Activated CD4-positive, alpha-beta T cell treated with anti-CD3 and anti-CD28 coated beads, Interleukin-2, amount 50 U/mL, for 24 hours (primary cell): ENCODE results near the gene WASL.
A peak's percentile ranks its signal among the peaks of the same experiment; 100 is the strongest.
"Not testable (repeated sequence)": the region's sequence is repeated elsewhere in the genome, so short reads cannot be mapped to it uniquely, and the experiment has no call there.

ENCODE experiments used
- DNase-seq, 2 donors: peaks; one replicate each; pipeline ENCODE4 v3.0.0-alpha.2; 2020; ENCODE audit warnings: low read depth in 1 of 2, low spot score in 1 of 2

The WASL gene

DNA sequence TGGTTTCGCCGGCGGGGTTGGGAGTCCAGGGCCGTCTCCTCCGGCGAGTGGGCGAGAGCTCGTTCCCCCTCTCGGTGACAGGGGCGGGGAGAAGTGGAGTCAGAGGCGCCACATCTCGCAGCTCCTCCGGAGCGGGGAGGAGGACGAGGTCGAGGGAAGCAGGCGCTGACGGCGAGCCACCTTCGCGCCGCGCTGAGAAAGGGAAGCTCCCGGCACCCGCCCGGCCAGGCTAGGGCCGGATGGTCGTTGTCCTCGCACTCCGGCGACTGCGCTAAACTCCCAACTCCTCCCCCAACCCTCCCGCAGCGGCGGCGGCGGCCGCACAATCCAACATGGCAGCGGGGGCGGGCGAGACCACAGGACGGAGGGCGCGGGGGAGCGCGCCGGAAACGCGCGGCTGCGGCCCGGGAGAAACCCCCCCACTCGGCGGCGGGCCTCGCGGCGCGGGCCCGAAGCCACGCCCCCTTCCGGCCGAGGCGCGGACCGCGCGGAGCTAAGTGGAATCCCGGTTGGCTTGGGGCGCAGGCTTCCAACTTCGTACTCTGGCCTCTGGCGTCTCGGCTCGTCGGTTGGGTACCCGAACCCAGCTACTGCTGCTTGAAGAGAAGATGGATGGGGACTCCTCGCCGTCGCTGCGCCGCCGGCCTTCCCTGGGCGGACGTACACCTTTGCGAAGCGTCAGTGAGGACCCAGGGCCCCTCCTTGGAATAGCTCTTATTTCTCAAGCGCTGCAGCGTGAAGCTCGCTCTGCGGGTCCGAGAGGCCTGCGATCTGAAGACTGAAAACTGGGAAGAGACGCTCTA, at the start of gene WASL:
TSS of gene WASL (minus strand) at position 270 of the 803 bp plus-strand sequence. CDS start at position 1, 269 bp downstream.
- peak; percentile 74 to 82 for DNase-seq

DNA sequence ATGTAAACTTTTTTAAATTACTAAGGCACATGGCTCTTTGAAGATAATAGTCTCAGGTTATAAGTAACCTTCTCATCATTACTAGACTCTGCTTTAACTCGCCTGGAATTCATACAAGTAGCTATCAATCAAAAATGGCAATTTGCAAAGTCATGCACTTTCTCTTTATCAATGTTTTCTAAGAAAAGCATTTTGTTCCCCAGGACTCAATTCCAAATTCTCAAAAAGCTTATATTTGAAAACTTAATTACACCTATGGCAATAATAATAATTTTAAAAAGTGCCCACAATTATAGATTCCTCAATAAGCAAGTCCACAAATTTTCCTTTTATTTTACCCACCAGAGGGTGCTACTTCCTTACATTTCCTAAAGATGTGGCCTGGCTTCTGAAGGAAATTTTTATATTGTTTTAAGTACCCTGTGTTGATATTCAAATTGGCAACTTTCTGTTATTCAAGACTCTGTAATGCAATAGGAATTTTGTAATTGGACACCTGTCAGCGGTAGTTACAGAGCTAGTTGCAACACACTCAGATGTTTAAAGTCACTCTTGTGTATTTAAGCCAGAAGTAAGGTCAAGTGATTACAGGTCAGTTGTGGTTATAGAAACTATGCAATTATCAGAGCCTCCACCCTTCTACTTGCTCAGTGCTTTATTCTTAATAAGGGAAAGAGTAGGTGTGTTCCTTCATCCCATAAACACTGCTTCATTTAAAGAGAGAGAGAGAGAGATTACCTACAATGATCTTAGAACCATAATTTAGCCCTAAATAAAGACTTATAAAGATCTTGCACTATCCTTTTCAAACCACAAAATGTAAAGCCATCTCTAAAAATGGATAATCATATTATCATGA, 49.1 kb upstream of the WASL start:
- no peak for DNase-seq

DNA sequence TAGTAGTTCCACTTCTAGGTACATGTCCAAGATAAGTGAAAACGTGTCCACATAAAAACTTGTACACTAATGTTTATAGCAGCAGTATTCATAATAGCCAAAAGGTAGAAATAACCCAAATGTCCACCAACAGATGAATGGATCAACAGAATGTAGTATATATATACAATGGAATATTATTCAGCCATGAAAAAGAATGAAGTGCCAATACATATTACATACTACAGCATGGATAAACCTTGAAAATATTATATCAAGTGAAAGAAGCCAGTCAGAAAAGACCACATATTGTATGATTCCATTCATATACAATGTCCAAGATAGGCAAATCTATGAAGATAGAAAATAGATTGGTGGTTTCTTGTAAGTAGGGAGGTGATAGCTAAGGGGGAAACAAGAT, 47.8 kb upstream of the WASL start:
- no peak for DNase-seq

DNA sequence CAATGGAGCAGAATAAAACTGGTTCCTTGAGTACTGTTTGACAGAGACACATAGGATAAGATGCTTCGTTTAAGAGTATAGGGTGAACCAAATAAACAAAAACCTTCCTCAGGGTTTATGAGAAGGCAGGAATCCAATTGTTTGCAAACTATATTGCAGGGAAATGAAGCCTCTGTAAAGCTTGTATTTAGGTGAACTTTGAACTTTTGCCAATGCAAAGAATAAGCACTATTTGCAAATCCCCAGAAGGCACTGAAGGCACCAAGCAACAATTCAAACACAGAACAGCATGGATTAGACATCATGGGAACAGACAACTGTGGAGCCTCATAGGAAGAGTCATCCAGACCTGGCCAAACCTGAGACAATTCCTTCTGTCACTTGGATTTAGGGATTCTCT, 47.1 kb upstream of the WASL start:
- DNase-seq, result no peak

DNA sequence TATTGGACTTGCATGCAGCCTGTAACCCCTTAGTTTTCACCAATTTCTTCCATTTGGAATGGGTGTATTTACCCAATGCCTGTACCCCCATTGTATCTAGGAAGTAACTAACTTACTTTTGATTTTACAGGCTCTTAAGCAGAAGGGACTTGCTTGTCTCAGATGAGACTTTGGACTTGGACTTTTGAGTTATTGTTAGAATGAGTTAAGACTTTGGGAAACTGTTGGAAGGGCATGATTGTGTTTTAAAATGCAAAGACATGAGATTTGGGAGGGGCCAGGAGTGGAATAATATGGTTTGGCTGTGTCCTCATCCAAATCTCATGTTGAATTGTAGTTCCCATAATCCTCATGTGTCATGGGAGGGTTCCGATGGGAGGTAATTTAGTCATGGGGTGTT, 46.3 kb upstream of the WASL start:
- DNase-seq, result not testable (repeated sequence)

DNA sequence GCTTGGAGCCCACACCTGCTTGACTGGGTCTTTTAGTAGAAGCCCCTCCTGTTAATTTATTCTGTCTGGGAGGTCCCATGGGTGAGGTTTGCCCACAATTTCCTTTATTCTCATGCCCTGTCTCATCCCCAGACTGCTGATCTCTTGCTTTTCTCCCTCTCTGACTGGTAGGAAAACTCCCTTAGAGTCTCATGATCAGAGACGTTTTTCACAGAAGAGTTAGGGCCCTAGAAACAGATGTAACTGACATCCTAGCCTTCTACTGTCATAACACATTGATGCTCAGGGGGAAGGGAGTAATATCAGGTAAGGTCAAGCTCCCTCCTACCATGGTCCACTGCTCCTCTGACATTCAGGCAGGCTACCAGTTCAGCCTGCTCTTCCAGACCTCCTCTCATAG, 43.7 kb upstream of the WASL start:
- no peak for DNase-seq

DNA sequence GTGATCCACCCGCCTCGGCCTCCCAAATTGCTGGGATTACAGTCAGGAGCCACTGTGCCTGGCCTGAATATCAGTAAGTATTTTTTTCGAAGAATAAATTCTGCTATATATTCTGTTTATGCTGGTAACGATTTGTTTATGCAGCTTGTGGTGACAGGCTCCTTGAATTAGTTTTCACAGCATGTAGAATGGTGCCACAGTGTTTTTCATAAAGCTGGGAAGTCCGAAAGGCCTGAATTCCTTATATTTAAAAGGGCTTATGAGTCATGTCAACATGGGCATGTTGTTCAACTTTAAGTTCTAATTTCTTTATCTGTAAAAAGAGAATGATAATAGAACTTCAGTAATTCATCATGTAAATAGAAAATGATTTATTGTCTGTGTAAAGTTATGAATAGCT, 42.2 kb upstream of the WASL start:
- DNase-seq, result no peak

DNA sequence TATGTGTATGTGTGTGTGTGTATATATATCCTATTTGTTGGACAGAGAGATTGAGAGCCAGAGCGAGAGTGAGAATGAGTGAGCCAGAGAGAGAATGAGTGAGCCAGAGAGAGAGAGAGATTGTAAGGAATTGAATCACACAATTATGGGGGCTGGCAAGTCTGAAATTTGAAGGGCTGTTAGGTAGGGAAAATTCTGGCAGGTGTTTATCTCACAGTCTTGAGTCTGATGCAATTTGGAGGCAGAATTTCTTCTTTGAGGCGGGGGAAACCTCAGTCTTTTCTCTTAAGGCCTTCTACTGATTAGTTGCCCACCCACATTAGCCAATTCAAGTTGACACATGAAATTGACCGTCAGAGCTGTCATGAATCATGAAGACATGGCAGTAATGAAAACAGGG, 41.0 kb upstream of the WASL start:
- DNase-seq, result no peak

DNA sequence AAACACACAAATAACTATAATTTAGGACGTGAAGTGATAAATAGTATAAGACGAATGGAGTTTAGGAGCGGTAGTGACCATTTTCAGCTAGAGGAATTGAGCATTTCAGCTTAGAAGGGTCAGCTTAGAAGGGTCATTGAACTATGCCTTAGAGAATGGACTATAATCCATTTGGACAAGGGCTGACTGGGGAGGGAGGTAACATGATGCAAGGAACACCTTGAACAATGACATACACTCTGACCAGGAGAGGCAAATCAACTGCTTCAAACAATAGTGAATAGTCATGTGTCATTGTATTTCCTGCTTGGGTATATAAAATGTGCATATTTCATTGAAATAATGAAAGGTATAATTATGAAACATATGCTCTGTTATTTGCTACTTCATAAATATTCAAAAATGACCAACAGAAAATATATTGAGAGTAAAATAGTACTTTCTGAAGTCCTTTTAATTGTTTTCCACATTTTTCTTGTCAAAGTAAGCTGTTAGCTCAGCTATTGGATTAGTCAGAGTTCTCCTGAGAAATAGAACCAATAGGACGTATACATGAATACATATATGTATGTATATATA, 40.5 kb upstream of the WASL start:
- no peak for DNase-seq

DNA sequence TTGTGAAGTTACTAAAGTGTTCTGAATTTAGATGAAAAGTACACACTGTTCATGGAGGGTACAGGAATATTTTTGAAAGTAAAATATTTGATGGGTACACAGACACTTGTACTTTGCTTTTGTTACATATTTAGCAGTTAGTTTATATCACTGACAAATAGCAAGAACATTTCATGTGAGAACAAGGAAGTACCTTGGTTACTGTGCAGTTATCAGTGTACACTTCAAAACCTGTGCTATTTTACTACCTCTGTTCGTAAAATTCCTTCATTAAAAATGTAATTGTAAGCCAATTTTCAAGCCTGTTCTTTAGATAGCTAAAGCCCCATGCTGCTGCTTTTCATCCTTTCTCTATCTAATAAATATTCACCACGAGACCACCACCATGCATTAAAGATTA, 39.8 kb upstream of the WASL start:
- DNase-seq, result no peak

DNA sequence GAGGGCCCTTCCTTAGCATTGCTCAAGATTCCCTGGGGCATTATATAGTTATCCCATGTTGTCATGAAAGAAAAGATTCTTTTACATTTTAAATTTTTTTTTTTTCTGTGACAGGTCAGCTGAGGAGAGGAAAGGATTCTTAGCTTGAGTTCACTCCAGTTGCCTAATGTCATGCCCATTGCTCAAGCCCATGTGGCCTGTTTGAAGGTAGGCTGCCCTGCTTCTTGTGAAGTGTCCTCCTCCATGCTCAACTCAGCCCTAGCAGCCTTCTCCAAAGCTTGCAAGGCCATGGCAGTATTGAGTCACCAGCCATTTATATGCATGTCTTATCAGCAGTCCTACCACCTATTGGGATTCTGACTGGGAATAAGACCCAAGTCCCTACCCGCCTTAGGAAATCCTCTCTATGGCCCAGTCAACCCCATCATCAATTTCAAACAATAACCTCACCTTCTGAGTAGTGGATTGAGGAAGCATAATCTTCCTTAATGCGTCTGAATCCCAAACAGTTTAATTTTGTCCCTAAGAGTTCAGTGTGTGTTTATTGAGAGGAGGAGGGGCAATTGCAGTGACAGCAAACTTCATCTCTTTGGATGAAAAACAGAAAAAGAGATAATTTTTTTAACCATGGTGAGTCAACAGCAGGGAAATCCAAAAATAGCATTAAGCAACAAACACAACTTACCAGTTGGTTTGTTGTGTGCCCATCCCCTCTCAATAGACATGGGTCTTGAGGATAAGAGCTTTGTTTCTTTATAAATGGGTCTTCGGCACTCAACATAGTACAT, 38.6 kb upstream of the WASL start:
- DNase-seq, result no peak

DNA sequence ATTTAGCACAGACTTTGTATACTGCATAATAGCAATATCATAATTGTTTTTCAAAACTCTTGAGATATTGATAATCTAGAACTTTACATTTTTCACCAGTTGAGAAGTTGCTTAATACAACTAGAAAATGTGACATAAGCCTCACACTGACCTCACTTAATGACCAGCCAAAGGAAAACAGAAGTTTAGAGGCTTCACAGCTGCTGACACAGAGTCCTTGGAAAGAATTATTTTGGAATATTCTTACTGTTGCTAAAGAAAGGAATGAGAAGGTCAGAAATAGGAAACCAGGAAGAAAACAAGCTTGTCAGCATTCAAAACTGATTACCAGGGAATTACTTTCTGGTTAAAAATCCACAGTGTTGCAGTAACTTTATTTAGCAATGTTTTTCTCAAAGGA, 35.5 kb upstream of the WASL start:
- no peak for DNase-seq

DNA sequence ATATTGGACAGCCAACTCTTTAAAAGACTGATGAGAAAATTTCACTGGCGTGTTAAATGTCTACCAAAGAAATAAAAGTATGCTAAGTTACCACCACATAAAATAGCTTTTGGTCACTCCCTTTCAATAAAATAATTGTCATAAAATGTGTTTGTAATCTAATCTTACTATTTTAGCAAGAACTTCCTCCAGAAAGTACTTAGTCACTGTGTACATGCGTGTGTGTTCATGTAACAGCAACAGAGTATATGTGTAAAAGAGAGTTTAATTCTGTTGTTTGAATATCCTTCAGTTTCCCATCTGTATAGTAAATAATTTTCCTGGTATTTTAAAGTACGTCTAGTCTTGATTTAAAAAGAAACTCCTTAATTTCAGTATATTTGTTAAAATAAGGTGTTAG, 35.0 kb upstream of the WASL start:
- DNase-seq, result no peak

DNA sequence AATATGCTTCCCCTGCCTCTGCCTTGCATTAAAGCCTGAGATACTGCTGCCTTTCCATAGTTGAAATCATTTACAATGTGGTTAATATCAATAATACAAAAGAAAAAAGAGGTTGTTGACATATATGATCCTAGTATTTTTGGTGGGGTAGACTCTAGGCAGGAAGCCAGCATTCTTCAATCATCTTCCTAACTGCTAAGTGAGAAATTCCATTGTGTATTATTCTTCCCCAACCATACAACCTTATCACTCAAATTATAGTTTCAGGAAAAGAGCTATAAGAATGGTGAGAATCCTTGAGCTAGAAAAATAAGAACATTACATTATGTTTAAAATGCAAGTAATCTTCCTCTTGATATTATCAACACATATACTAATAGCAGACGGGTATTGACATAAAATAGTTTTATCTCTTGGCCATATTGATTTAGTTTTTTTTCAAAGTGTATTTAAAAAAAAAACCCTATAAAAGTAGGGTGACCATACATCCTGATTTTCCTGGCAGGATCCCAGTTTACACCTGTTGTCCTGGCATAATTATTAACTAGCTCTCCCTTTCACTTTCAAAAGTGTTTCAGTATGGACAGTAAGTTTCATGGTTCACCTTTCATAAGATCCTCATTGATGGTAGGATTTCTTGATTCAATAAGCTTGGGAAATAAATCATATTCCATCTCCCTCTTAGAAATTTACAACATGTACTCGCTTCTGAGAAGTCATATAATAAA, 33.4 kb upstream of the WASL start:
- no peak for DNase-seq

DNA sequence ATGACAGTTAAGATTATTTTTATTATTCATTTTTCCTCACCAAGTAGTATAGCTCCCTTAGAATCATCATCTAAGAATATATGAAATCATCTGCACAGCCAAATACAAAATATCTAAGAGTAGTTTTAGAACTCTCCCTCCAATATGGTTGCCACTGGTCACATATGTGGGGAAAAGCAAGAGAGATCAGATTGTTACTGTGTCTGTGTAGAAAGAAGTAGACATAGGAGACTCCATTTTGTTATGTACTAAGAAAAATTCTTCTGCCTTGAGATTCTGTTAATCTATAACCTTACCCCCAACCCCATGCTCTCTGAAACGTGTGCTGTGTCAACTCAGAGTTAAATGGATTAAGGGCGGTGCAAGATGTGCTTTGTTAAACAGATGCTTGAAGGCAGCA, 31.7 kb upstream of the WASL start:
- DNase-seq, result not testable (repeated sequence)

DNA sequence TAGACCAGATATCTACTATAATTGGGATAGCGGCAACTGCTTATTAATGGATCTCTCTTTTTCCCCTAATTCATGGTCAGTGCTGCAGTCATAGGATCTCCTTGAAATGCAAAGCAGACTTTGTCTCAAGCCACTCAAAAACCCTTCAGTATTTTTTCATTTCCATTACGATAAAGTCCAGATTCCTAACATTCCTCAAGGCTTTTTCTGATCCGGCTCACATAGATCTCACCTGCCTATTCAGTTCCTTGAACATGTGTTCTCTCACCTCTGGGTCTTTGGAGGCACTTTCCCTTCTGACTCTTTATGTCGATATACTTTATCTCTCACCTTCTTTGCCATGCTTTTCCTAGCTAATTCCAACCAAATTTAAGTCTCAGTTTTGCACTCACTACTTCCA, 25.7 kb upstream of the WASL start:
- no peak for DNase-seq

DNA sequence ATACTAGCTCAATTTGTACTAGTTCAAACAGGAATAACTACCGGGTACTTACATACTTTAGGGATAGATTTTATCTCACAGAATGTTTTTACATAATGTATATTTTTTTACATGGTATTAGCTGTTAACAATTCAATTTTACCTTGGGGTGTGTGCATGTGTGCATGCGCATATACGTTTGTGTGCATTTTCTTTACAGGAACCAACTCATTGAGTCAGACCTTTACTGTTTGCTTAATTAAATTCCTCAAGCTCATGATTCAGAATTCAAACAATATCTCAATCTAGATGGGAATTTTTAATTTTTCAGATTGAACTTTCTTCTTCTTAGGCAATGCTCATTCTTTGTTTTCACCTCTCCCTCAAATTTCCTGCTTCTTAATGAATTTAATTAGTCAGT, 24.7 kb upstream of the WASL start:
- DNase-seq, result no peak

DNA sequence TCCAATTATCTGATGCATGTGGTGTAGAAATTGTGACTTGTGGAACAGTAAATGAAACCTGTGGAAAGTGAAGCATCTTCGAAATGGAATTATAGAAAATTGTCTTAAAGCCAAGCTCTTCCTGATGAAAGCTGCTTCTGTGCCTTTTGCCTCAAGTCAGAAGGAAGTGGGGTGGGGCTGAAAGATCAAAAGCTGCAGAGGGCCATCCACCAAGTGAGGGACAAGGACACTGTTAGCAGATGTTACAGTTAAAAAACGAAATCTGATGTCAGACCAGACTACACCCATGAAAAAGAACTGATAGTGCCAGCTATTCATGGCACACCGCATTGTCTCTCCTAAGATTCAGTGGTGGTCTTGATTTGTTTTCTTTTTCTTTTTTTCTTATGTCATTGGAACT, 23.8 kb upstream of the WASL start:
- DNase-seq, result no peak

DNA sequence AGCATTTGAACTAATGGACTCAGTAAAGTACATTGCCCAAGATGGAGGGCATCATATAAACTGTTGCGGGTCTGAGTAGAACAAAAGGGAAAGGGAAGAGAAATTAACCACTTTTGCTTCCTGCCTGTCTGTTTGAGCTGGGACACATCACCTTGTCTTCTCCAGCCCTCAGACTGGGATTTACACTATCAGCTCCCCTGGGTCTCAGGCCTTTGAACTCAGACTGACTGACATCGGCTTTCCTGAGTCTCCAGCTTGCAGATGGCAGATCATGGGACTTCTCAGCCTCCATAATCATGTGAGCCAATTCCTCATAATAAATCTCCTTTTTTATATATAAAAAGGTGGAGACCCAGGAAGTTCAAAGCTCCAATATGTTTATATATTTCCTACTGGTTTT, 23.0 kb upstream of the WASL start:
- DNase-seq, result no peak

DNA sequence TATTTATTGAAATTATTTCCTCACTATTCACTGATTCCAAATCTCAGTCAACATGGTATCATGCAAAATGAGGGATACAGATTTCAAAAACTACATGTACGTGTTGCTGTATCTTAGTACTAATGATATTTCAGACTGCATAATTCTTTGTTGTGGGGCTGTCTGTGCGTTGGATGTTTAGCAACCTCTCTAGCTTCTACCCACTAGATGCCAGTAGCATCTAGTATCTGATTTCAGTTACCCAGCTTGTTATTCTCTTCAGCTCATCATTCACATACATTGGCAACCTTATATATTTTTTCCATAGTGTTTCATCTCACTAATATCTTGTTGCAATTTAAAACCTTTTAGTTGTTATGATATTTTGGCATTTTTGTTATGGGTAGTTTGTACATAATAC, 22.5 kb upstream of the WASL start:
- DNase-seq, result no peak

DNA sequence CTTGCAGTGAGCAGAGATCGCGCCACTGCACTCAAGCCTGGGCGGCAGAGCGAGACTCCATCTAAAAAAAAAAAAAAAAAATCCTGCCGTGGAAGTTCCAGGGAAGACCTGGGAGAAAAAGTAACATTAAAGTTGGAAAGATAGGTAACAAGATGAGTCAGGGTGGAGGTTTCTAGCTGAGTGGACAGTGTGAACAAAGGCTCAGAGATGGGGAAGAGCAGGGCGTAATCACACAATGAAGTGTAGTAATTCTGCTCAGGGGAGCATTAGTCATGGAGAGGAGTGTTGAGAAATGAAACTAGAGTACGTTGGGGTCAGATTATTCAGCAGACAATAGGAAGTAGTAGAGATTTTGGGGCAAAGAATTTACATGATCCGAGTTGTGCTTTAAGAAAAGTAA, 21.6 kb upstream of the WASL start:
- DNase-seq, result no peak
